ENCODE data around the gene RGS7.

Gene RGS7

GRCh38 chr1:241063276-241063675 is 293.7 kb downstream of the RGS7 start:
- TF ChIP-seq CTCF (IDR thresholded peaks at IDR 0.05; ENCODE audit: low read depth, low read length, missing control alignments): no peak
- H3K4me3 ChIP-seq (ENCODE audit: low read depth, low read length): no peak overlapping the region
- no peak for DNase-seq (ENCODE audit: low read depth)

- TF ChIP-seq CTCF (IDR thresholded peaks at IDR 0.05; ENCODE audit: low read depth, low read length, missing control alignments): no peak
Observed at GRCh38 chr1:241061062-241061461, 295.9 kb downstream of the RGS7 start.

GRCh38 chr1:241048622-241049021 is 308.4 kb downstream of the RGS7 start:
- H3K4me3 ChIP-seq (ENCODE audit: low read depth, low read length): no peak overlapping the region
- no peak for TF ChIP-seq CTCF (IDR thresholded peaks at IDR 0.05; ENCODE audit: low read depth, low read length, missing control alignments)
- no peak for DNase-seq (ENCODE audit: low read depth)

More at GRCh38 chr1:241061062-241061461, 295.9 kb downstream of the RGS7 start:
- H3K4me3 ChIP-seq (ENCODE audit: low read depth, low read length): no peak overlapping the region
- no peak for DNase-seq (ENCODE audit: low read depth)

GRCh38 chr1:241045659-241046058 is 311.3 kb downstream of the RGS7 start:
- DNase-seq (ENCODE audit: low read depth): no peak
- TF ChIP-seq CTCF (IDR thresholded peaks at IDR 0.05; ENCODE audit: low read depth, low read length, missing control alignments): no peak
- H3K4me3 ChIP-seq (ENCODE audit: low read depth, low read length): no peak overlapping the region

- TF ChIP-seq CTCF (IDR thresholded peaks at IDR 0.05; ENCODE audit: low read depth, low read length, missing control alignments): no peak
- H3K4me3 ChIP-seq (ENCODE audit: low read depth, low read length): no peak overlapping the region
- no peak for DNase-seq (ENCODE audit: low read depth)
Observed at GRCh38 chr1:241034203-241034936, 322.6 kb downstream of the RGS7 start.

GRCh38 chr1:241024834-241025233 is 332.2 kb downstream of the RGS7 start:
- TF ChIP-seq CTCF (IDR thresholded peaks at IDR 0.05; ENCODE audit: low read depth, low read length, missing control alignments): no peak
- no peak overlapping the region for H3K4me3 ChIP-seq (ENCODE audit: low read depth, low read length)
- DNase-seq (ENCODE audit: low read depth): no peak

- DNase-seq (ENCODE audit: low read depth): no peak
- H3K4me3 ChIP-seq (ENCODE audit: low read depth, low read length): no peak overlapping the region
- no peak for TF ChIP-seq CTCF (IDR thresholded peaks at IDR 0.05; ENCODE audit: low read depth, low read length, missing control alignments)
Observed at GRCh38 chr1:241022366-241022765, 334.6 kb downstream of the RGS7 start.
